ENCODE measurements around the gene GRHL1. TPM values are rescaled to one million over a fixed set of nuclear protein-coding genes. Genes with fewer than 3 reads are reported as not detected.

The GRHL1 gene
- total RNA-seq, 1 donor from 2014 or later = 37.4 TPM

GRCh38 chr2:9944330-9944758 is 7.1 kb upstream of the GRHL1 start:
- peak overlapping the region; percentile 93 for H3K27ac Mint-ChIP-seq
- TF ChIP-seq, protein P1, sequence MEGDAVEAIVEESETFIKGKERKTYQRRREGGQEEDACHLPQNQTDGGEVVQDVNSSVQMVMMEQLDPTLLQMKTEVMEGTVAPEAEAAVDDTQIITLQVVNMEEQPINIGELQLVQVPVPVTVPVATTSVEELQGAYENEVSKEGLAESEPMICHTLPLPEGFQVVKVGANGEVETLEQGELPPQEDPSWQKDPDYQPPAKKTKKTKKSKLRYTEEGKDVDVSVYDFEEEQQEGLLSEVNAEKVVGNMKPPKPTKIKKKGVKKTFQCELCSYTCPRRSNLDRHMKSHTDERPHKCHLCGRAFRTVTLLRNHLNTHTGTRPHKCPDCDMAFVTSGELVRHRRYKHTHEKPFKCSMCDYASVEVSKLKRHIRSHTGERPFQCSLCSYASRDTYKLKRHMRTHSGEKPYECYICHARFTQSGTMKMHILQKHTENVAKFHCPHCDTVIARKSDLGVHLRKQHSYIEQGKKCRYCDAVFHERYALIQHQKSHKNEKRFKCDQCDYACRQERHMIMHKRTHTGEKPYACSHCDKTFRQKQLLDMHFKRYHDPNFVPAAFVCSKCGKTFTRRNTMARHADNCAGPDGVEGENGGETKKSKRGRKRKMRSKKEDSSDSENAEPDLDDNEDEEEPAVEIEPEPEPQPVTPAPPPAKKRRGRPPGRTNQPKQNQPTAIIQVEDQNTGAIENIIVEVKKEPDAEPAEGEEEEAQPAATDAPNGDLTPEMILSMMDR (conservative IDR thresholded peaks at IDR 0.05) = no peak
- no peaks in the 10 kb centered on the region for H3K36me3 Mint-ChIP-seq
- peaks cover 16% of the 10 kb centered on the region for H3K27me3 Mint-ChIP-seq
- H3K4me1 Mint-ChIP-seq (ENCODE audit: unreplicated experiment) = peaks cover 40% of the 10 kb centered on the region
- DNase-seq (ENCODE audit: extremely low spot score, unreplicated experiment) = no peak
- peak overlapping the region; percentile 51 for H3K4me3 Mint-ChIP-seq
- no peaks in the 10 kb centered on the region for H3K9me3 Mint-ChIP-seq

DNA sequence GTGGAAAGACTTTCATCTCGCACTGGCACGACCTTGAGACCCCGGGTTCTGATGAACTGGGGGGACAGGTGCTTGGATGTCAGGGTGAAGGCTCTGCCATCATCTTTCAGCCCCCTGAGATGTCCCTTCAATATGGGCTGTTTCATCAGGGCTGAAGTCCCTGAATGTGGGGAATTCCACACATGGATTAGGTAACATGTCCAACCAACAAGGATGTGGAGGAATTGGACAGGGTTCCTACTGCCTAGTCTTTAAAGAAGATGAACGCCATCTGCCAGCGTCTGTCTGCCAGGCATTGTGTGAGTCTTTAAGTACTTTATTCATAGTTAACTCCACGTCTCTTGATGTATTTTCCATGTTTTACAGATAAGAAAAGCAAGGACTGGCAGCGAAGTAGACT is 5.9 kb upstream of the GRHL1 start:
- Mint-ChIP-seq H3K36me3 (no peaks in the 10 kb centered on the region), H3K27me3 (peaks cover 26% of the 10 kb centered on the region), H3K4me3 (no peak overlapping the region), H3K4me1 (ENCODE audit: unreplicated experiment) (peaks cover 32% of the 10 kb centered on the region), H3K27ac (peak overlapping the region; percentile 93), H3K9me3 (no peaks in the 10 kb centered on the region)
- TF ChIP-seq, protein P1 (conservative IDR thresholded peaks at IDR 0.05) = no peak
- no peak for DNase-seq (ENCODE audit: extremely low spot score, unreplicated experiment)

GRCh38 chr2:9946076-9946475 is 5.4 kb upstream of the GRHL1 start:
- H3K27ac Mint-ChIP-seq = no peak overlapping the region
- TF ChIP-seq, protein P1 (conservative IDR thresholded peaks at IDR 0.05) = no peak
- H3K4me1 Mint-ChIP-seq (ENCODE audit: unreplicated experiment) = peaks cover 27% of the 10 kb centered on the region
- peaks cover 27% of the 10 kb centered on the region for H3K27me3 Mint-ChIP-seq
- no peak overlapping the region for H3K4me3 Mint-ChIP-seq
- no peaks in the 10 kb centered on the region for H3K36me3 Mint-ChIP-seq
- DNase-seq (ENCODE audit: extremely low spot score, unreplicated experiment) = no peak
- H3K9me3 Mint-ChIP-seq = no peaks in the 10 kb centered on the region

DNA sequence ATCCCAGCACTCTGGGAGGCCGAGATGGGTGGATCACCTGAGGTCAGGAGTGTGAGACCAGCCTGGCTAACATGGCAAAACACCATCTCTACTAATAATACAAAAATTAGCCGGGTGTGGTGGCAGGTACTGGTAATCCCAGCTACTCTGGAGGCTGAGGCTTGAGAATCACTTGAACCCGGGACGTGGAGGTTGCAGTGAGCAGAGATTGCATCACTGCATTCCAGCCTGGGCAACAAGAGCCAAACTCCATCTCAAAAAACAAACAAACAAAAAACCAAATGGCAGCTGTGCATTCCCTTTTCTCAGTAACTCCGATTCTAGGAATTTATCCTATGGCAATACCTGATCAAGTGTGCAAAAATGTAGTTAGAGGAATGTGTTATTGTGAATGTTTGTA is 4.7 kb upstream of the GRHL1 start:
- TF ChIP-seq, protein P1 (conservative IDR thresholded peaks at IDR 0.05) = no peak
- H3K36me3 Mint-ChIP-seq = no peaks in the 10 kb centered on the region
- H3K4me1 Mint-ChIP-seq (ENCODE audit: unreplicated experiment) = peaks cover 22% of the 10 kb centered on the region
- DNase-seq (ENCODE audit: extremely low spot score, unreplicated experiment) = no peak
- H3K4me3 Mint-ChIP-seq = no peak overlapping the region
- no peaks in the 10 kb centered on the region for H3K9me3 Mint-ChIP-seq
- peak overlapping the region; percentile 53 for H3K27ac Mint-ChIP-seq
- peaks cover 27% of the 10 kb centered on the region for H3K27me3 Mint-ChIP-seq

- H3K4me3 Mint-ChIP-seq = peak overlapping the region; percentile 65
- peaks cover 44% of the 10 kb centered on the region for H3K27me3 Mint-ChIP-seq
- no peak for DNase-seq (ENCODE audit: extremely low spot score, unreplicated experiment)
- H3K9me3 Mint-ChIP-seq = no peaks in the 10 kb centered on the region
- peaks cover 11% of the 10 kb centered on the region for H3K4me1 Mint-ChIP-seq (ENCODE audit: unreplicated experiment)
- H3K27ac Mint-ChIP-seq = peak overlapping the region; percentile 50
- TF ChIP-seq, protein P1 (conservative IDR thresholded peaks at IDR 0.05) = no peak
- peaks cover 3% of the 10 kb centered on the region for H3K36me3 Mint-ChIP-seq
Observed at GRCh38 chr2:9948721-9949120, 2.8 kb upstream of the GRHL1 start.

Data from type B pancreatic cell (in vitro differentiated cells).